Measurements from ENCODE around the gene KCTD3. TPM values are rescaled to one million over a fixed set of nuclear protein-coding genes. Genes with fewer than 3 reads are reported as not detected.

Gene KCTD3
- polyA plus RNA-seq, 3 donors: 5.9 to 8.7 (median 6.7) TPM

DNA sequence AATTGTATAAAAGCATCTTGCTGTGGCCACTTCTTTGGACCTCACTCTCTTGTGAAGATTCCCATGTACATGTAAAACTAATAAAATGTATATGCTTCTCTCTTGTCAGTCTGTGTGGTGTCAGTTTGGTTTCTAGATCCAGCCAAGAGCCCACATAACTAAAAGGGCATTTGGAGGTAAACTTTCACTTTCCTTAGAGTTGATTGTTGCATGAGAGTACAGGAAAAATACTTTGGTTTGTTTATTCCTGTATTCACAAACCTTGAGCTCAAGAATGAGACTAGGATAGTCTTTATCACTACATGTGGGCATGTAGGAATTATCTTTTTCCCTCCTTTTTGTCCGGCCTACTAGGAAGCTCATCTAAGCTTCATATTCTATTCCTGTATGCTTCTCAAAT lies 50.9 kb downstream of the KCTD3 start:
- peaks cover 0 to 2% (median 0%) of the 10 kb centered on the region in 7 donors for H3K9me3 Mint-ChIP-seq
- no peak for TF ChIP-seq CTCF (IDR thresholded peaks at IDR 0.05)
- H3K27ac ChIP-seq (ENCODE audit: low read depth in 1 of 2, low read length in 2 of 2): no peak overlapping the region
- DNase-seq: no peak
- H3K36me3 Mint-ChIP-seq: peaks cover 42 to 58% of the 10 kb centered on the region in 2 donors
- peaks cover 13 to 58% of the 10 kb centered on the region in 2 donors for H3K36me3 ChIP-seq (replicated peaks in 1 of 2; ENCODE audit: control insufficient read depth in 1 of 2, insufficient read depth in 2 of 2, low read length in 2 of 2)
- no peak overlapping the region for H3K4me2 ChIP-seq (replicated peaks; ENCODE audit: extremely low read depth, low read length, poor library complexity, severe bottlenecking)
- no peaks in the 10 kb centered on the region for H3K4me1 Mint-ChIP-seq
- H3K4me1 ChIP-seq (ENCODE audit: control insufficient read depth in 1 of 2, insufficient read depth in 2 of 2, low read length in 2 of 2): no peaks in the 10 kb centered on the region
- H4K20me1 ChIP-seq (ENCODE audit: insufficient read depth, low read length): no peaks in the 10 kb centered on the region
- WGBS (ENCODE audit: insufficient coverage): no CpG with 5 or more reads among the region's 1 CpG
- H3K27me3 ChIP-seq (ENCODE audit: control insufficient read depth in 2 of 2, insufficient read depth in 2 of 2, low read length in 2 of 2): no peaks in the 10 kb centered on the region
- no peak overlapping the region for H3K9ac ChIP-seq (ENCODE audit: insufficient read depth, low read length, poor library complexity, severe bottlenecking)
- intact Hi-C loops (cut with micrococcal nuclease): no loop called here
- no peak overlapping the region for H2AFZ ChIP-seq (ENCODE audit: insufficient read depth, low read depth, low read length, poor library complexity, severe bottlenecking)
- H3K9me3 ChIP-seq (replicated peaks in 1 of 2; ENCODE audit: control insufficient read depth in 1 of 2, insufficient read depth in 1 of 2, low read length in 2 of 2): no peaks in the 10 kb centered on the region
- peak overlapping the region in 1 of 7 donors; percentile 3 for H3K27ac Mint-ChIP-seq
- H3K4me3 ChIP-seq (replicated peaks in 1 of 3; ENCODE audit: low read depth in 2 of 3, low read length in 3 of 3): no peak overlapping the region
- H3K79me2 ChIP-seq (ENCODE audit: insufficient read depth, low read length): no peaks in the 10 kb centered on the region
- H3K4me3 Mint-ChIP-seq: no peak overlapping the region
- no peaks in the 10 kb centered on the region for H3K27me3 Mint-ChIP-seq (ENCODE audit: low read depth in 3 of 3)

- no peaks in the 10 kb centered on the region for H3K79me2 ChIP-seq (ENCODE audit: insufficient read depth, low read length)
- H3K27me3 ChIP-seq (ENCODE audit: control insufficient read depth in 2 of 2, insufficient read depth in 2 of 2, low read length in 2 of 2): no peaks in the 10 kb centered on the region
- no peak overlapping the region for H3K9ac ChIP-seq (ENCODE audit: insufficient read depth, low read length, poor library complexity, severe bottlenecking)
- no peak for DNase-seq
- TF ChIP-seq CTCF (IDR thresholded peaks at IDR 0.05): no peak
- no peaks in the 10 kb centered on the region for H3K4me1 Mint-ChIP-seq
- intact Hi-C loops (cut with micrococcal nuclease): no loop called here
- no peak overlapping the region for H3K27ac Mint-ChIP-seq
- H3K36me3 ChIP-seq (replicated peaks in 1 of 2; ENCODE audit: control insufficient read depth in 1 of 2, insufficient read depth in 2 of 2, low read length in 2 of 2): peaks cover 12 to 38% of the 10 kb centered on the region in 2 donors
- H3K4me3 ChIP-seq (replicated peaks in 1 of 3; ENCODE audit: low read depth in 2 of 3, low read length in 3 of 3): no peak overlapping the region
- H3K4me2 ChIP-seq (replicated peaks; ENCODE audit: extremely low read depth, low read length, poor library complexity, severe bottlenecking): no peak overlapping the region
- H4K20me1 ChIP-seq (ENCODE audit: insufficient read depth, low read length): no peaks in the 10 kb centered on the region
- peaks cover 1 to 5% (median 3%) of the 10 kb centered on the region in 7 donors for H3K9me3 Mint-ChIP-seq
- H3K27me3 Mint-ChIP-seq (ENCODE audit: low read depth in 3 of 3): peaks cover 0 to 3% (median 0%) of the 10 kb centered on the region in 3 donors
- WGBS (ENCODE audit: insufficient coverage): no CpG with 5 or more reads among the region's 4 CpGs
- no peaks in the 10 kb centered on the region for H3K4me1 ChIP-seq (ENCODE audit: control insufficient read depth in 1 of 2, insufficient read depth in 2 of 2, low read length in 2 of 2)
- H3K9me3 ChIP-seq (replicated peaks in 1 of 2; ENCODE audit: control insufficient read depth in 1 of 2, insufficient read depth in 1 of 2, low read length in 2 of 2): no peaks in the 10 kb centered on the region
- H2AFZ ChIP-seq (ENCODE audit: insufficient read depth, low read depth, low read length, poor library complexity, severe bottlenecking): no peak overlapping the region
- no peak overlapping the region for H3K4me3 Mint-ChIP-seq
- no peak overlapping the region for H3K27ac ChIP-seq (ENCODE audit: low read depth in 1 of 2, low read length in 2 of 2)
- H3K36me3 Mint-ChIP-seq: peaks cover 27 to 36% of the 10 kb centered on the region in 2 donors
Observed at GRCh38 chr1:215623162-215623561, 56.1 kb downstream of the KCTD3 start.

All from CD14-positive monocyte (primary cell).